Immature natural killer cell (primary cell): ENCODE data around the gene SLC27A2. TPM values are rescaled to one million over a fixed set of nuclear protein-coding genes. Genes with fewer than 3 reads are reported as not detected.
"Not testable (repeated sequence)": the region's sequence is repeated elsewhere in the genome, so short reads cannot be mapped to it uniquely, and the experiment has no call there.

Experiments
- DNase-seq, 3 donors: peaks; one replicate each; pipeline ENCODE4 v3.0.0; 2022; ENCODE audit warnings: mixed read lengths in 1 of 3
- H3K27ac Mint-ChIP-seq, 6 donors: one replicate each; pipeline ENCODE4 v1.8.0; 2020; ENCODE audit warnings: mixed read lengths in 6 of 6, mild to moderate bottlenecking in 5 of 6, inconsistent platforms in 4 of 6, moderate library complexity in 3 of 6
- H3K27me3 Mint-ChIP-seq, 3 donors: one replicate each; pipeline ENCODE4 v1.8.0; 2020 to 2021; ENCODE audit warnings: low read depth in 3 of 3, mild to moderate bottlenecking in 3 of 3, mixed read lengths in 3 of 3, moderate library complexity in 3 of 3, inconsistent platforms in 1 of 3
- H3K36me3 Mint-ChIP-seq, 3 donors: one replicate each; pipeline ENCODE4 v1.8.0; 2020; ENCODE audit warnings: mixed read lengths in 3 of 3, inconsistent platforms in 2 of 3, mild to moderate bottlenecking in 2 of 3
- H3K4me1 Mint-ChIP-seq, 2 donors: one replicate each; pipeline ENCODE4 v1.8.0; 2020; ENCODE audit warnings: inconsistent platforms in 2 of 2, mild to moderate bottlenecking in 2 of 2, mixed read lengths in 2 of 2, moderate library complexity in 1 of 2
- H3K4me3 Mint-ChIP-seq, 5 donors: one replicate each; pipeline ENCODE4 v1.8.0; 2020; ENCODE audit warnings: mild to moderate bottlenecking in 5 of 5, mixed read lengths in 5 of 5, inconsistent platforms in 3 of 5, moderate library complexity in 3 of 5
- H3K9me3 Mint-ChIP-seq, 6 donors: one replicate each; pipeline ENCODE4 v1.8.0; 2020; ENCODE audit warnings: mild to moderate bottlenecking in 6 of 6, mixed read lengths in 6 of 6, inconsistent platforms in 4 of 6, moderate library complexity in 3 of 6
- polyA plus RNA-seq, 3 donors: library from polyadenylated mRNA; unstranded; fragments of 300-500 nt; fragmentation: Illumina TruSeq; gene quantifications; one replicate each; pipeline ENCODE4 v1.2.3, GENCODE V29; 2021

Gene SLC27A2
- polyA plus RNA-seq, 3 donors from 2014 or later: 1.5 to 1.8 TPM; not detected in 1

GRCh38 chr15:50172360-50172895, 9.6 kb upstream of the SLC27A2 start:
- not testable (repeated sequence) for H3K27me3 Mint-ChIP-seq, H3K36me3 Mint-ChIP-seq, DNase-seq, H3K4me3 Mint-ChIP-seq, H3K9me3 Mint-ChIP-seq, H3K27ac Mint-ChIP-seq, H3K4me1 Mint-ChIP-seq

DNA sequence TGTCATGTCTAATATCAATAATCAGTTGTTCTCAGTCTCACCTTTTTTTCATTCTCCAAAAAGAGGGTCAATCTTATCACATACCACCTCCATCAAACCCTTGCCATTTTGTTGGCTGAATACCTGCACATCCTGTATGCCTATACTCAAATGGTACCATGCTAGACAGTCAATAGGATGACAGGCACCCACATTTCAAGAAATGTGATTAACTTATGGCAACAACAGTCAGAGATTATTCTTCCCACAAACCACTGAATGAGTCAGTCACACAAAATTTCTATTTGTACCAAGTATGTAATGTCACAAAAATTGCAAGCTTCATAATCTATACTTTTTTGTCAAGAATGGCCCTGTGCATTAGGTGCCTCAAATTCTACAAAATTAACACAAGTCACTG, 5.1 kb upstream of the SLC27A2 start:
- no peaks in the 10 kb centered on the region for H3K36me3 Mint-ChIP-seq
- DNase-seq: no peak
- no peak overlapping the region for H3K27ac Mint-ChIP-seq
- H3K27me3 Mint-ChIP-seq: peaks cover 4 to 17% (median 4%) of the 10 kb centered on the region in 3 donors
- peaks cover 6 to 7% of the 10 kb centered on the region in 2 donors for H3K4me1 Mint-ChIP-seq
- no peak overlapping the region for H3K4me3 Mint-ChIP-seq
- H3K9me3 Mint-ChIP-seq: no peaks in the 10 kb centered on the region

- no peak for DNase-seq
- Mint-ChIP-seq H3K4me1 (peaks cover 20 to 23% of the 10 kb centered on the region in 2 donors), H3K9me3 (no peaks in the 10 kb centered on the region), H3K27me3 (peaks cover 4 to 21% (median 10%) of the 10 kb centered on the region in 3 donors), H3K27ac (no peak overlapping the region), H3K4me3 (peak overlapping the region in 1 of 5 donors; percentile 85), H3K36me3 (no peaks in the 10 kb centered on the region)
These were observed 1.9 kb upstream of the SLC27A2 start for GRCh38 chr15:50180091-50180490.

DNA sequence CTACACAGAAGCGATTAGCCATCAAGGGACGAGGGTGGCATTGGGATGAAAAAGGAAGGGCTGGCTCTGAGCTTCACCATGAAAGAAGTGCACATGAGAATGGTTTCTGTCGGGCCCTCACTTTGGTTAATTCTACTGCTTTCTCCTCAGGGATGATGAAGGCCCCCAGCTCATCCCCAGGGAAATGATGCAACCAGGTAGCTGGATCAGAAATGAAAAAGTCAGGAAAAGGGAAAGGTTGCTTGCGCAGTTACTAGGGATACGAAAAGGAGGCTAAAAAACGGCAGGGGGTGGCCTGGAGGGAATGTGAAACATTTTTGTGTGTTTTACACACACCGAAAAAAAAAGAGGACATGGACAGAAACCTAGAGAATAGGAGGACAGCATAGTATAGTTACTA, 1.4 kb upstream of the SLC27A2 start:
- H3K4me3 Mint-ChIP-seq: peak overlapping the region in 3 of 5 donors; percentile 7 to 87 (median 85)
- no peaks in the 10 kb centered on the region for H3K36me3 Mint-ChIP-seq
- no peaks in the 10 kb centered on the region for H3K9me3 Mint-ChIP-seq
- no peak for DNase-seq
- peaks cover 20 to 23% of the 10 kb centered on the region in 2 donors for H3K4me1 Mint-ChIP-seq
- H3K27ac Mint-ChIP-seq: no peak overlapping the region
- peaks cover 4 to 19% (median 10%) of the 10 kb centered on the region in 3 donors for H3K27me3 Mint-ChIP-seq

DNA sequence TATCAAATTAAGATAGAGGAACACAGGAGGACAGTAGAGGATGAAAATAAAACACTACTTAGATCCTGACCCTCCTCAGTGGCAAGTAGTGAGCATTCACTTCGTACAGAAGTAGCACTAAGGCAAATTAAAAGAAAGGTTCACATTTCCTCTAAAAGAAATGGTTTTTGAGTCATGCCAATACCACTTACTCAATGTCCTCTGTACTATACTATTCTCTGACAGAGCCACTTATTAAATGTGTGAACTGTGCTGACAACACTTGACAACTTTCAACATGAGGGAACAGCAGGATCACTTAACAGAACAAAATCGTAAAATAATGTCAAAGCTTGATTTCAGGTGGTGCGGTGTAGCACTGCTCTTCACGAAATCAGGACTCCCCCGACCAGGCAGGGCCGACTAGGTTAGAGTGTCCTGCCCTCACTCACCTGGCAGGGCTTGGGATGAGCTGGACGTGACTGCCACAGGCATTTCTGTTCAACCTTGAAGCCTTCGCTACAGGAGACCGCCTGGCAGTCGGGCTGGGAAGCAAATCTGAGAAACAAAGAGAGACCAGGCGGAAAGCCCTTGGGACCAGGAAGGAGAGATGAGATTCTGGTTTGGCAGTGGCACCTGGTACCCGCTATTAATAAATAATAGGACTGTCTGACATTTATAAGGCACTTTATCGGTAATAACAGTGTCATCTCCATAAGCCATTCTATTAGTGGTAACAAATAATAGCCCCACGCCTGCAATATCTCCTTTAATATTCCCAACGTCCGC, 611 bp upstream of the SLC27A2 start:
- DNase-seq: no peak
- Mint-ChIP-seq H3K4me3 (peak overlapping the region; percentile 77 to 89 (median 87)), H3K9me3 (no peaks in the 10 kb centered on the region), H3K27me3 (peaks cover 4 to 20% (median 10%) of the 10 kb centered on the region in 3 donors), H3K36me3 (no peaks in the 10 kb centered on the region), H3K4me1 (peaks cover 20 to 23% of the 10 kb centered on the region in 2 donors), H3K27ac (no peak overlapping the region)

DNA sequence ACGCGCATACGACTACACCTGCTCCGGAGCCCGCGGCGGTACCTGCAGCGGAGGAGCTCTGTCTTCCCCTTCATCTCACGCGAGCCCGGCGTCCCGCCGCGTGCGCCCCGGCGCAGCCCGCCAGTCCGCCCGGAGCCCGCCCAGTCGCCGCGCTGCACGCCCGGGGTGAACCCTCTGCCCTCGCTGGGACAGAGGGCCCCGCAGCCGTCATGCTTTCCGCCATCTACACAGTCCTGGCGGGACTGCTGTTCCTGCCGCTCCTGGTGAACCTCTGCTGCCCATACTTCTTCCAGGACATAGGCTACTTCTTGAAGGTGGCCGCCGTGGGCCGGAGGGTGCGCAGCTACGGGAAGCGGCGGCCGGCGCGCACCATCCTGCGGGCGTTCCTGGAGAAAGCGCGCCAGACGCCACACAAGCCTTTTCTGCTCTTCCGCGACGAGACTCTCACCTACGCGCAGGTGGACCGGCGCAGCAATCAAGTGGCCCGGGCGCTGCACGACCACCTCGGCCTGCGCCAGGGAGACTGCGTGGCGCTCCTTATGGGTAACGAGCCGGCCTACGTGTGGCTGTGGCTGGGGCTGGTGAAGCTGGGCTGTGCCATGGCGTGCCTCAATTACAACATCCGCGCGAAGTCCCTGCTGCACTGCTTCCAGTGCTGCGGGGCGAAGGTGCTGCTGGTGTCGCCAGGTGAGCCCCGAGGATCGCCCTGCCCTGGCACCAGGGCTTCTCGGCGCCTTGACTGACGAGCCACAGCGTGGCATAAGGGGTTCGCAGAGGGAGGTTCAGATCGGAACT, 420 bp downstream of the SLC27A2 start:
- Mint-ChIP-seq H3K9me3 (no peaks in the 10 kb centered on the region), H3K27ac (peak overlapping the region in 4 of 6 donors; percentile 25 to 76 (median 60)), H3K4me1 (peaks cover 20 to 23% of the 10 kb centered on the region in 2 donors), H3K4me3 (peak overlapping the region; percentile 87 to 96 (median 89)), H3K36me3 (no peaks in the 10 kb centered on the region), H3K27me3 (peaks cover 4 to 20% (median 10%) of the 10 kb centered on the region in 3 donors)
- peak in 2 of 3 donors; percentile 36 to 48 for DNase-seq

- Mint-ChIP-seq H3K36me3 (no peaks in the 10 kb centered on the region), H3K27ac (no peak overlapping the region), H3K4me1 (peaks cover 20 to 23% of the 10 kb centered on the region in 2 donors), H3K4me3 (peak overlapping the region; percentile 87 to 96 (median 89)), H3K27me3 (peaks cover 4 to 20% (median 10%) of the 10 kb centered on the region in 3 donors), H3K9me3 (no peaks in the 10 kb centered on the region)
- DNase-seq: peak; percentile 10 to 20 (median 11)
These were observed 1.3 kb downstream of the SLC27A2 start for GRCh38 chr15:50183112-50183794.

GRCh38 chr15:50184863-50185504, 3.0 kb downstream of the SLC27A2 start:
- peaks cover 20 to 23% of the 10 kb centered on the region in 2 donors for H3K4me1 Mint-ChIP-seq
- no peak overlapping the region for H3K27ac Mint-ChIP-seq
- DNase-seq: no peak
- H3K27me3 Mint-ChIP-seq: peaks cover 4 to 17% (median 10%) of the 10 kb centered on the region in 3 donors
- H3K36me3 Mint-ChIP-seq: no peaks in the 10 kb centered on the region
- H3K9me3 Mint-ChIP-seq: no peaks in the 10 kb centered on the region
- H3K4me3 Mint-ChIP-seq: no peak overlapping the region

DNA sequence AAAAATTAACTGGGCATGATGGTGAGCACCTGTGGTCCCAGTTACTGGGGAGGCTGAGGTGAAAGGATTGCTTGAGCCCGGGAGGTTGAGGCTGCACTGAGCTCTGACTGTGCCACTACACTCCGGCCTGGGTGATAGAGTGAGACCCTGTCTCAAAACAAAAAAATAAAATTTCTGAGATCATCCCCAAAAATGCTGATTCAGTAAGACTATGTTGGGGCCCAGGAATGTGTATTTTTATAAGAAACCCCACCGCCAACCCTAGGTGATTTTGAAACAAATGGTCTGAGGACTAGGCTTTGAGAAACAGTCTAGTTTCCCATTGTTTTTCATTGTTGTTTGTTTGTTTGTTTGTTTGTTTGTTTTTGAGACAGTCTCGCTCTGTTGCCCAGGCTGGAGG, 4.1 kb downstream of the SLC27A2 start:
- no peaks in the 10 kb centered on the region for H3K9me3 Mint-ChIP-seq
- H3K4me1 Mint-ChIP-seq: peaks cover 20 to 23% of the 10 kb centered on the region in 2 donors
- DNase-seq: no peak
- H3K36me3 Mint-ChIP-seq: no peaks in the 10 kb centered on the region
- no peak overlapping the region for H3K4me3 Mint-ChIP-seq
- H3K27me3 Mint-ChIP-seq: peaks cover 4 to 14% (median 9%) of the 10 kb centered on the region in 3 donors
- no peak overlapping the region for H3K27ac Mint-ChIP-seq

DNA sequence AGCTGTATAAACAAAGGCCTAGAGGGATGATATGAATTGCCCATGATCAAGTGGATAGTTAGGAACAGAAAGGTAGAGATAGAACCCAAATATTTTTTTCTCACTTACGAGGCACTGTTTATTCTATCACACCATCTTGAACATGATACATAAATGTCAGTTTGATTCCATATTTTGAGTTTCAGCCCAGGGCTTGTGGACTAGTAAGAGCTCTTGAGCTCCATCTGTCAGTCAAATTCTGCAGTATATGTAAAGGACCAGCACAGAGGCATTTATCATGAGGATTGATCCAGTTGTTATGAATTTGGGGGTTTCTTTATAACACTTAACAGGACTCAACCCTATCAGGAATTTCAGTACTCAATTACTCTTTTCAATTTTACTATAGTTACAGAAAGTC, 4.8 kb downstream of the SLC27A2 start:
- Mint-ChIP-seq H3K4me3 (no peak overlapping the region), H3K36me3 (no peaks in the 10 kb centered on the region), H3K4me1 (peaks cover 14 to 16% of the 10 kb centered on the region in 2 donors), H3K9me3 (no peaks in the 10 kb centered on the region), H3K27me3 (peaks cover 0 to 9% (median 5%) of the 10 kb centered on the region in 3 donors), H3K27ac (no peak overlapping the region)
- no peak for DNase-seq

DNA sequence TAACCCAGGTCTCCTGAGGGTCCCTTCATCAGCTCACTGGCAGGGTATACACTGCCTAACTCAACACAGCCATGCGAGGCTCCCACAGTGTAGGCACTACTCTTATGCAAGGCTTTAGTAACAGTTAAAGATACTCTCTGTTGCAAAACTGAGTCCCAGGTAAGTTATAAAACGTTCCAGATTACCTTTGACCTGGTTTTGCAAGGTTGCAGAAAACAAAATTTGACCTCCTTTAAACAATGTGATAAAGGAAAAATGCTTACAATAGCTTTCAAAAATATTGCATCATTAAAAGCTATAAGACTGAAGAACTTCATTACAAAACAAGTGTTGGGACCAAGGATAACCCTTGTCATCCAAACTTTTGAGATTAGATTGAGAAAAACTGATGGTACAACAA, 5.5 kb downstream of the SLC27A2 start:
- Mint-ChIP-seq H3K4me1 (peaks cover 13 to 15% of the 10 kb centered on the region in 2 donors), H3K9me3 (no peaks in the 10 kb centered on the region), H3K27me3 (peaks cover 0 to 7% (median 3%) of the 10 kb centered on the region in 3 donors), H3K36me3 (no peaks in the 10 kb centered on the region), H3K27ac (no peak overlapping the region), H3K4me3 (no peak overlapping the region)
- no peak for DNase-seq

DNA sequence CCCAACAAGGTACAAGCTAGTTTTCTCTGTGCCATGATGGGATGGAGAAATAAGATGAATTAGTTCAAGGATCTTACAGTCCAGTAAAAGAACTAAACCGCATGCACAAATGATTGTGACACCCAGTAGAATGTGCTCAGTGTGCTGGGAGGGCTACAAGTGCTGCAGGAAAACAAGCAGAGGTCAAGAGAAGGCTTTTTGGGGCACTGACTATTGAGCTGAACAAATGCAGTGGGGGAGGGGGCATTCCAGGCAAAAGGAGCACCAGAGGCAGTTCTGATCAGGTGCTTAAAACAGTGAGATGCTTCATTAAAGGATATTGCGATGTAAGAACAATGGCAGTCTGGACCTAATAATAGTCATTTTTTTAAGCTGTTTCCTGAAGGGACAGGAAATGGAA, 6.0 kb downstream of the SLC27A2 start:
- no peak for DNase-seq
- H3K4me3 Mint-ChIP-seq: no peak overlapping the region

GRCh38 chr15:50188793-50189192, 6.8 kb downstream of the SLC27A2 start:
- not testable (repeated sequence) for H3K9me3 Mint-ChIP-seq, H3K4me3 Mint-ChIP-seq, H3K27me3 Mint-ChIP-seq, H3K4me1 Mint-ChIP-seq, DNase-seq, H3K27ac Mint-ChIP-seq, H3K36me3 Mint-ChIP-seq

More for the DNA sequence above, 6.0 kb downstream of the SLC27A2 start:
- H3K27ac Mint-ChIP-seq: no peak overlapping the region
- no peaks in the 10 kb centered on the region for H3K36me3 Mint-ChIP-seq
- H3K9me3 Mint-ChIP-seq: no peaks in the 10 kb centered on the region
- peaks cover 0 to 7% (median 0%) of the 10 kb centered on the region in 3 donors for H3K27me3 Mint-ChIP-seq
- H3K4me1 Mint-ChIP-seq: peaks cover 9 to 10% of the 10 kb centered on the region in 2 donors
